ENCODE measurements around the gene KLK13.

The KLK13 gene

DNA sequence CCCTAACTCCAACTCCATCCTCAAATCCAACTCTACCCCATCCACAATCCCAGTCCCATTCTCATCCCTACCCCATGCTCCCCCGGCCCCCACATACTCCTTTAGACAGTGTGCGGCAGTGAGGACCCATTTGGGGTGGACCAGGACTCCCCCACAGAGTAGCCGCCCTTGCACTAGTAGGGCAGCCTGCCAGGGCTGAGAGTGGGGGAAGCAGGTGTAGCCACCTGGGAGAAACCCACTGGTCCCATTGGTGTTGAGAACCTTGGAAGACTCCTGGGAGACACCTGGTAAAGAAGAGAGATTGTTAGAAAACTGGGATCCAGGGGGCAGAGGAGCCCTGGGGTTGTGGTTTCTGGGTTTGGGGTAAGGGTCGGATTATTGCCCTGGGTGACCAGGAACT, 4.6 kb downstream of the KLK13 start:
- DNase-seq: no peak

DNA sequence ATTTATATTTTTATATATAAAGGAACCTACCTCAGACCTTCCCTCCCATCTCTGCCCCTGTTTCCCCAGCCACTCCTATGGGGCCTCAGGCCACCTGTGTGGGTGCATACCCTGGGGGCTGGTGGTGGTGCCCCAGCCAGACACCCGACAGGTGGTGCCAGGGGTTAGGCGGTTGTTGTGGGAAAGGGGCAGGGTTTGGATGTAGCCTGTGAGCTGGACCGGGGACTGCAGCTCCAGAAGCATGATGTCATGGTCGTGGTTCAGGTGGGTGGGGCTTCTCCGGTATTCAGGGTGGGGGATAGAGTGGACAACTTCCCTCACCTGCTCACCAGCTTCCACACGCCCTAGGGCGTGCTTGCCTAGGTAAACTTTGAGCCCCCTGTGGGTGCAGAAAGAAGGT, 5.2 kb downstream of the KLK13 start:
- no peak for DNase-seq

DNA sequence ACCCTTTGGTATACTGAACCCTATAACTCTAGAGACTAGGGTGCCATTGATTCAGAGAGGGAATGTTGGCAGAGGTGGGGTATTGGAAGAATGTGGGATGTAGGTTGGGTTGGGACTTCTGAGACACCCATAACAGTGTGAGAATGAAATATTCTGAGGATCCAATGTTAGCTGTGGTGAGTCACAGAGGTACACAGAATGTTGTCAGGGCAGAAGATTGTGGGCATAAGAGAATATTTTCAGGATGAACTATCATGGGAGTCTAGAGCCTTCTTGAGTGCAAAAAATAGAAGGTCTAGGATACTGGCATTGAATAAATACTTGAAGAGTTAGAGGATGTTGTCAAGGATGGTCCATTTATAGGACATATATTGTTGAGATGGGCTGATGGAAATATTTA, 9.0 kb downstream of the KLK13 start:
- no peak for DNase-seq

DNA sequence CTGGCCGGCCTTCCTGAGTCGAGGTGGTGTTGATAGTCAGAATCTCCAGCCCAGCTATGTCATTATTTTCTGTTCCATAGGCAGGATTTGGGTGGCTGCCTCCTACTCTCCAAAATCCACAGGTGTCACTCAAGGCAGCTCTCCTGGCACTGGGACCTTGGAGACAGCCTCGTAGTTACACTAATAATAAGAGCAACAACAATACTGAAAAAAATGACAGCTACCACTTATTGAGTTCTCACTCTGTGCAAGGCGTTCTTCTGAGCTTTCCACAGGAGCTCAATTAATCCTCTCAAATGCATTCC, 17.9 kb downstream of the KLK13 start:
- DNase-seq: no peak

DNA sequence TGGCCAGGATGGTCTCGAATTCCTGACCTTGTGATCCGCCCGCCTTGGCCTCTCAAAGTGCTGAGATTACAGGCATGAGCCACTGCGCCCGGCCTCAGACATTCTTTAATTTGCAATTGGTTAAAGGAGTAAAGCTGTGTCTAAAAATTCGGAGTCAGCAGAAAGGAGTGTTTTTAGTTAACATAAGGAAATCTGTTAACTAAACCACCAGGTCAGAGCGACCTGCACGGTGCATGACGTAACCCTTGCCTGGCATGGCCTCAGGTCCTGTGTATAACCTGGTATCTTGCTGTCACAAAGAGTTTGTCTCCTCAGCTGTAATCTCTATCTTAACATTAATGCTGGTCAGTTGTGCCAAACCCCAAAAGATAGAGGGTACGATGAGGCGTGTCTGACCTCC, 20.6 kb downstream of the KLK13 start:
- no peak for DNase-seq

DNA sequence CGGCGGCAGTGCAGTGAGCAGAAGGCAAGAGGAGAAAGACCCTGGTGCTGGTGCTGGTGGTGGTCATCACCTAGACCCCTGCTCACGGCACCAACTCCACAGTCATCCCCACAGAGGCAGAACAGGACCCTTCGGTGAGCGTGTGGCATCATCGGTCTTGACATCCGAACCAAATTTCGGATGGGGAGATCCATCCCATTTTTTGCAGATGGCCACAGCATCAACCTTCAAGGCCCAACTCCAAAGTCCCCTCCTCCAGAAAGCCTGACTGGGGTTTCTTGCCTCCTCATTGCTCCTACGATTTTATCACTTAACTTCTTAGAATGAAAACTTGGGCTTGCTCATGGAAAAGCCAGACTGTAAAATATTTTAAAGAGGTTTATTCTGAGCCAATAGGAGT, 21.4 kb downstream of the KLK13 start:
- DNase-seq: no peak

DNA sequence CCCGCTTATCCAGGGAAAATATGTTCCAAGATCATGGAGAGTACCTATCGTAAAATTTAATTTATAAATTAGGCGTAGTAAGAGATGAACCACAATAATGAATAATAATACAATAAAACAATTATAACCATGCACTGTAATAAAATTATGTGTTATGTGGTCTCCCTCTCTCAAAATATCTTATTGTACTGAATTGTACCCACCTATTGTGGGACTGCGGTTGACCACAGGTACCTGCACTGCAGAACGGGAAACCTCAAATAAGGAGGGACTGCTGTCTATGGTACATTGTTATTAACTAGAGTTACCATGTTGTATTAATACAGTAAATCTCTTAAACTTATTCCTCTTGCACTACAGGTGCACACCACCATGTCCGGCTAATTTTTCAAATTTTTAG, 24.7 kb downstream of the KLK13 start:
- no peak for DNase-seq

DNA sequence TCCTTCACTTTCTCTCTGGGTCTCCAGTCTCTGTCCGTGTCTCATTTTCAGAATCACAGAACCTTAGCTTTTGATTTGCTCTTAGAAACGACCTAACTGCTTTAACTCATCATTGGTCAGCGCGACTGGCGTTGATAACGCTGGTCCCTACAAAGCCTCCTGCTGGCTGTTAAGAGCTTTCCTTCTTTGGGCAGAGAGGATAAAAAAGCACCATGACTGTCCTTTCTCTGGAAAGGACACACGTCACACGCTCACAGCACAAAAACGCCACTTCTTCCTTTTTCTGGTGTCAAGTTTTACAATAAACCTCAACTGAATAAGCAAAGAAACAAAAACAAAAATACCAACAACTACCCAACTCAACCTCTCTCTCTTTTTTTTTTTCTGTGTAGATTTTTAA, 28.4 kb downstream of the KLK13 start:
- no peak for DNase-seq

DNA sequence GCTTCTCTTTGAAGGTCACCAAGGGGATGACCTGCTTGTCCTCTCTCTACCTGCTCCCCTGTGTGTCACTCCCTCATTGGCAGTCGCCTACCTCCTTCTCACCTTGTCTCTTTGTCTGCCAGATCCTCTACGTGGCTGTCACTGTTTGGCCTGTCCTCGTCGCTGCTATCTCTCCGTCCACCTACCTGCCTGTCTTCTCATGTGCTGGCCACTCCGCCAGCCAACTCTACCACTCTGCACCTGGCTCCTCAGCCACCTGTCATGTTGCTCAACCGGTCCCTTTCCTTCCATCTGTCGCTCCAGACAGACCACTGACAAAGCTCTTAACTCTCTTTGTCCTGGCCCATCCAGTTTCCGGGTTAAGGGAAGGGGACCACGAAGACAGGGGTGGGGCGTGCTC, 30.2 kb downstream of the KLK13 start, which contains the start of gene KLK12:
Gene KLK12, minus strand, starts transcription at position 299 of the 400 bp plus-strand sequence. CDS start 381 bp downstream, outside the sequence.
- no peak for DNase-seq

DNA sequence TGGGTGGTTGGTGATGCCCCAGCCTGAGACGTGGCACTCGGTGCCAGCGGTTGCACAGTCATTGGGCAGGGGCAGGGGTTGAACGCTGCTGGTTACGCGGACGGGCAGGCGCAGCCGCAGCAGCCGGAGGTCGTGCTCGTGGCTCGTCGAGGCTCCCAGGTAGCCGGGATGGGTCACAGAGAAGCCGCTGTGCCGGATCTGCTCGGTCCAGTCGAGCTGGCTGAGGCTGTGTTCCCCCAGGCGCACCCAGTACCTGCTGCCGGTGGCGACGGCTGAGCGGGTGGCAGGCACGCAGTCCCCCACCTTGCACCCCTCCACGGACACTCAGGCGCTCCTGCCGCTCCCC, 33.0 kb downstream of the KLK13 start:
- no peak for DNase-seq

DNA sequence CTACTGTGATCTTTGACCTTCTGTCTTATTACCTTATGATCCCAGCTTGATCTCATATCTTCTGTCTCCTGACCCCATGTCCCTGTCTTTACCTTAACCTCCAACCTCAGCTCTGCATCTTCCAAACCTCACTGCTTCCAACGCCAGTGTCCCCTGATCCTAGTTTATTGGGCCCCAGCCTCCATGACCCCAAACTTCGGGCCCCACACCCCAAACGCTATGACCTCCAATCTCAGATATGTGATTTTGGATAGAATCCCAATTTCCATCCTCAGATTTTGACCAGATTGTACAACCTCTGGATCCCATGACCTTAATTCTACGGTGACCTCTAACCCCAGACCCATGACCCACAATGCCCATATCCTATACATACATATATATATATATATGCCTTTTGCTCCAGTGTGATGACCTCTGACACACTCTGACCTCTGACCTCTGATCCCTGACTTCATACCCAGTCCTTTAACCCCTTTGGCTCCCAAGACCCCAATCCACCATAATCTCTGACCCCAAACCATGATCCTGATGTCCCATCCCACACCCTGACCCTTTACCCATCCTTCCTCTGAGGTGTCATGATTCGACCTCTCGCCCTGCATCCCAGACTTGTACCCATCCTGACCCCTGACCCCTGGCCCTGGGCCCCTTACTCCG, 33.5 kb downstream of the KLK13 start:
- no peak for DNase-seq

DNA sequence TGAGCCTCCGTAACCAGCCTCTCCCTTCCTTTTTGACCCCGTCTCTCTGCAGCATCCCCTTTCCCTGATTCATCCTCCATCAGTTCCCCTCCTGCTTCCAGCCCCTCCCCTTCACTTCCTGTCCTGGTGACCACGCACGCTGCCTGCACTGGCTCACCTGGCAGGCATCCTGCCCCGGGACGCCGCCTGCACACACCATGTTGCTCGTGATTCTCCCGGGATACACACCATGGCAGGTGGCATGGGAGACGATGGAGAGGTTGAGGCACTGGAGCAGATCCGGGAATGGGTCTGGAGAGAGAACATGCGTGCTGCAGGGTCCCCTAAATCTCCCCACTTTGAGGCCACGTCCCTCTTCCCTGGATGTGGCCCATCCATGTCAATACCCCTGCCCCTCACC, 34.3 kb downstream of the KLK13 start:
- no peak for DNase-seq

DNA sequence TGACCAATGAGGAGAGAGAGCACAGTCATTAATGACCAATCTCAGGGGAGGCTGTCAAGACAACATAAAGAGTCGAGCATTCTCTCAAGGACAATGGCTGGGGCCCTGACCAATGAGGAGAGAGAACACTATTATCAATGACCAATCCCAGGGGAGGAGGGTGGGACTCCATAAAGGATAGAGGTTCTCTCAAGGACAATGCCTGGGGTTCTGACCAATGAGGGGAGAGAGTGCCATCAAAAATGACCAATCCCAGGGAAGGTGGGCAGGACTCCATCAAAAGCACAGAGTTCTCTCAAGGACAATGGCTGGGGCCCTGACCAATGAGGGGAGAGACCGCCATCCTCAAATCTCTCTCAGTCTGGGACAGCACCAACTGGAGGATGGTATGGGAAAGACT, 35.2 kb downstream of the KLK13 start:
- no peak for DNase-seq

DNA sequence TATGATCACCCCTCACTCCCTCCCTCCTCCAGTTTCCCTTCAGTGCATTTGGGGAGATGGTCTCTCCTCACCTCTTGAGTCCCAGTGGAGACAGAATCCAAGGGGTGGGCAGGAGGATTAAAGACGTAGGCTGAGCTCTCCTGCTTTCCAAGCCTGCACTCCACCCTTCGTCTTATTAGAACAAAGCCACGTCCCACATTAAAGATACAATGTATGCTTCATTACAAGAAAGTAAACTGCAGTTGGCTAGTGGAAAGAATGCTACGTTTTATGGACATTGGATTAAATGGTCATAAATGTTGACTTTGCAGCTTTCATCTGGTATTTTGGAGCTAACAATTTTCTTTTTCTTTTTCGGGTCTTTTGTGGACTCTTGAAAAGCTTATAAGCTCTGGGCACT, 37.0 kb downstream of the KLK13 start:
- DNase-seq: no peak

DNA sequence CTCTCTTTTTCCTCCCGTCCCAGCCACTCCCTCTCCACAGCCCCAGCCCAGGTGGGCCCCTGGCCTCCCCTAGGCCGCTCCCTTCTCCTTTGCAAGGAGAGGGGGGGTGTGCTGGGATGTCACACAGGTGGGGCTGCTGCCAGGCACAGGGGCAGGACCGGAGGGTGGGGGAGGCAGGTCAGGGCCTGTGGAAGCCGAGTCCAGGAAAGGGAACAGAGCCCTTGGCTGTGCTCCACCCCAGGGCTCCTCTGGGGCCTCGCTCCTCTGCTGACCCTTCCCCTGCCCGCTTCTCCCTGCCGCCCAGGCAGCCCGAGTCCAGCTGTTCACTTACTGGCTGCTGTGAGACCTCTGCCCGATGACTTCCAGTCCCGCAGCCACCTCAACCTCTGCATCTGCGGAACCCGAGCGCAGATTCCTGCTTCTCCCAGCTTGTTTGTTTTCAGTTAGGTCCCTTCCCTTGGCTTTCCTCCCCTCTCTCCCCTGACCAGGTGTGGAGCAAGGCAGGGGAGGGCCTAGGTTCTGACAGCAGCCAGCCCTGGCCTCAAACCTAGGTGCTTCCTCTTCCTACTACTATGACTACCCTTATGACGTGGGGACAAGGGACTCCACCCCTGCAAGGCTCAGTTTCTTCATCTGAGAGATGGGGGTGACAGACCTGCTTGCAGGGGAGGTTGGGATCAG, 37.6 kb downstream of the KLK13 start:
- no peak for DNase-seq

DNA sequence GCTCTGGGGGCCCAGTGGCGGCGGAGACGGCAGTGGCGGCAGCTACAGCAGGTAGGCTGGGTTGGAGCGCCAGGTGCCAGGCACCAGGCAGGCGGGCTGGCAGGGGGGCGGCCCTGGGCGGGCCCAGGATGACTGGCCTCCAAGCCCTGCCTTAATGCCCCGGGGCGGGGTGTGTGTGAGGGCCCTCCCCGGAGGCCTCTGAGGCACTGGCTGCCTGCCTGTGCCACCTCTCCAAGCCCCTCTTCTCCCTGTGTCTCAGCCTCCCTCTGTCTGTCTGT, 38.4 kb downstream of the KLK13 start, which contains the start of gene KLK11:
Gene KLK11, minus strand, starts transcription at position 63 of the 278 bp plus-strand sequence. CDS start 985 bp downstream, outside the sequence.
- DNase-seq: no peak

DNA sequence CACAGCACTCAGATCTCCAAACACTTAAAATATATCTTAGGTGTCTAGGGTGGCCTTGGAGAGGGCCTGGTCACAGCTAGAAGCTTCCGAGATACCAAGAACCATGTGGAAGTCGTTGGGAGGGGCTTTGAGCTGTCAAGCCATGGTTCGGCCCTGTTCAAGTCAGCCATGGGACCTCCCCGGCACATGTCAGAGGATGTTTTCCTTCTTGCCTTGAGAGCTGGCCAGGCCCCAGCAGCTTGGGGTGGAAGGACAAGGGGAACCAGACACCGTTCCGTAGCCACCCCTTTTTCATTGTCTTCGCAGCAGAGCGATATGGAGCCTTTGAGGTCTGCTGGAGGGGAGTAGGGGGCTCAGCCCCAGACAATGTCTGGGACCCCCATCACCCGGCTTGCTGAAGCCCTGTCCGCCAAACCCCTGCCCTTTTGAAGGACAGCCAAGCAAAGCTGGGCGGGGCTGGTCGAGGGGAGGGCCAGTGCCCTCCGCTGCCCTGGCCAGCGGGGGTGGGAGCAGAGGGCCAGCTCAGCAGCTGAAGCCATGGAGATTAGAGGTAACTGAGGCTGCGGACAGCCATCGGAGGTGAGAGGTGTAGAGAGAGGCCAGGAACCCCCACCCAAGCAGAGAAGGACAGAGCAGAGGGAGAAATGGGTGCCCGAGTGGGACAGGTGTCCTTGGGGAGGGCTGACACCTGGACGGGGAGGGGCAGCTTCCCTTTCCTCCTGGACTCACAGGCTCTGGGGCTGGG, 38.9 kb downstream of the KLK13 start:
- no peak for DNase-seq

DNA sequence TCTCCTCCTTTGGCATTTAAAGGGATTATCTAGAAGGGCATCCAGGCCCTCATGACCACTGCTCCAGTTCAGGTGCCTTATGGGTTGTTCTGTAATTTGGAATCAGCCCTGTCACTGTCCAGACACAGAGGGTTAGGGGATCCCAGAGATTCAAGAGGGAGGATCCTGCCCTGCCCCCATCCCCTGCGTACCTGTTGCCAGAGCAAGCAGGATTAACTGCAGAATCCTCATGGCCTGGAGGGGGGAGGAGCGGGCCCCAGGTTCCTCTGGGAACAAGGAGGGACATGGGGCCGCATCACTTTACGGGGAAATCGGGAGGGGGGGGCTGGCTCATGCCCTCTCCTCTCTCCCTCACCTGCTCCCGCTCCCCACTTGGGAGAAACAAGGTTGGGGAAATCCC, 39.5 kb downstream of the KLK13 start:
- no peak for DNase-seq

DNA sequence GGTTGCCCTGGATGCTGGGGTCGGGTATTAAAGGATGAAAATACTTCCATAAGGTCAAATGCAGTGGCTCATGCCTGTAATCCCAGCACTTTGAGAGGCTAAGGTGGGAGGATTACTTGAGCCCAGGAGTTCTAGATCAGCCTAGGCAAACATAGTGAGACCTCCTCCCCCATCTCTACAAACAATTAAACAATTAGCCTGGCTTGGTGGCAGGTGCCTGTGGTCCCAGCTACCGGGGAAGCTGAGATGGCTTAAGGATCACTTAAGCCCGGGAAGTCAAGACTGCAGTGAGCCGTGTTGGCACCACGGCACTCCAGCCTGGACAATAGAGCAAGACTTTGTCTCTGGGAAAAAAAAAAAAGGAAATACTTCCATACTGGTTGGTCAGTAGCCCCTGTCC, 40.0 kb downstream of the KLK13 start:
- no peak for DNase-seq

DNA sequence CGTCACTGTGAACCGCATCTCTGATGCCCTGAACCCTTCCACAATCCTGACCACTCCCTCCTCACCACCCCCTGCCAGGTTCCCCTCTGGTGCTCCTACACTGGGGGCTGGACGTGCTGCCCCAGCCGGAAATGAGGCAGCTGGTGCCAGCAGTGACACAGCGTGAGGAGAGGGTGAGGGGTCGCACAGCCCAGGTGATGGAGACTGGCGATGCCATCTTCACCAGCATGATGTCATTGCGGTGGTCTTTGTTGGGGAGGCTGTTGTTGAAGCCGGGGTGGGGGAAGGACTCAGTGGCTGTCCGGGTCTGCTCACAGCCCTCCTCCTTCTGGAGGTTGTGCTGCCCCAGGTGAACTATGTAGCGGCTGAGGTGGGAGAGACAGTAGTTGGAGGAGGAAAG, 40.9 kb downstream of the KLK13 start:
- DNase-seq: no peak

DNA sequence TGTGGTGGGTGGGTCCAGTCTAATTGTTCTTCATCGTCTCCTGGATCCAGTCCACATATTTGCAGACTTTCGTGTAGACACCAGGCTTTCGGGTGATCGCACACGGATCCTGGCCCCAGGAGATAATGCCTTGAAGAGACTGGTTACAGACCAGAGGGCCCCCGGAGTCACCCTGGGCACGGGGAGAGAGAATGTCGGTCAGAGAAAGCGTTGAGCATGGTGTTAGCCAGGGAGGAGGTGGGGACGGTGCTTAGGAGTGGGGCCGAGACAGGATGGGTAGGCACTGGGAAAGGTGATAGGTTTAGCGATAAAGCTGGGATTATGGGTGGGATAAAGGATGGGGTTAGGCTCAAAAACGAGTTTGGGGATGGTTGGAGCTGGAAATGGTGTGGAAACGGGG, 42.4 kb downstream of the KLK13 start:
- DNase-seq: no peak

DNA sequence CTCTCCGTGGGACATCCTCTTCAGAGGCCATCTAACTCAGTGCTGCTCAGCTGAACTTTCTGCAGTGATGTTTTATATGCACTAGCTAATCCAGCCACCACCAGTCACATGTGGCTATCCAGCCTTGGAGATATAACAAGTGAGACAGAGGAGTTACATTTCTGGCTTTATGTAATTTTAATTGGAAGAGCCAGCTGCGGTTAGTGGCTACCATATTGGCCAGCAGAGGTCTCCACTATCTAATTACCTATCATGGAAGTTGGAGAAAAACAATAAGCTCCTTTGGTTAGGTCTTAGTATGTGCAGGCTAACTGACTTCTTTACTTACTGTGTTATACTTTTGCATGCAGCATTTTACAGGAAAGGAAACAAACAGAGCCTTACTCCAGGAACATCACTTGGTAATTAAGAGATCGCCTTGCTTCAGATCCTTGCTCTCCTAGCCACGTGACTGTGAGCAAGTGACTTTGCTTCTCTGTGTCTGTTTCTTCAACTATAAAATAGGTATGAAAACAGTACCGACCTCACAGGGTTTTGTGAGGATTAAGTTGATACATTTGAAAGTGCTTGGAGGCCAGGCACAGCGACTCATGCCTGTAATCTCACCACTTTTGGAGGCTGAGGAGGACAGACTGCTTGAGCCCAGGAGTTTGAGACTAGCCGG, 43.8 kb downstream of the KLK13 start:
- no peak for DNase-seq

DNA sequence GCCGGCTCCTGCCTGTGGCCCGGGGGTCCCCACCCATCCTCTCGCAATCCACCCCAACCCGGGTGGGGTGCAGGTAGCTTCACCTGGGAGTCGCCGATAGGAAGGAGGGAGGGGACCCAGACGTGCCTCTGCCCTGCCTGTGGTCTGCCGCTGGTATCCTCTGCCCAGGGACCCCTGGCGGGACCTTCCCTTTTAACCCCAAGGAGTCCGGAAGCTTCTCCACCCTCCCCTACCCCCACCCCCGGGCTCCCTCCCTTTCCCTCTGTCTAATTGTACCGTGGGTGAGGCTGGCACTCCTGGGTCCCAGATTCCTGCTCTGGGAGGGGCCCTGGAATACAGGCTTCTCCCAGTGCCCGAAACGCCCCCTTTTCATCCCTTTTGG, 45.4 kb downstream of the KLK13 start, which contains the start of gene KLK10:
Gene KLK10, minus strand, starts transcription at position 166 of the 382 bp plus-strand sequence. CDS start 579 bp downstream, outside the sequence.
- no peak for DNase-seq

All from GOT3 (cell line).